Lung microvascular endothelial cell (primary cell): ENCODE measurements around the gene DTNBP1. TPM values are rescaled to one million over a fixed set of nuclear protein-coding genes. Genes with fewer than 3 reads are reported as not detected.
"Not testable (repeated sequence)": the region's sequence is repeated elsewhere in the genome, so short reads cannot be mapped to it uniquely, and the experiment has no call there.

Experiments used
- DNase-seq, 2 donors: peaks; one replicate each; pipeline versions ENCODE4 v3.0.0 to v3.0.0-alpha.2; 2010; ENCODE audit warnings: low read depth in 2 of 2
- total RNA-seq: library from RNA; depleted of rRNA; stranded (reverse); fragments of >200 nt; gene quantifications from 2 replicates; pipeline ENCODE4 v1.2.1, GENCODE V29; 2014

DTNBP1 gene
- total RNA-seq, 1 donor from 2014 or later: 9.5 TPM

DNA sequence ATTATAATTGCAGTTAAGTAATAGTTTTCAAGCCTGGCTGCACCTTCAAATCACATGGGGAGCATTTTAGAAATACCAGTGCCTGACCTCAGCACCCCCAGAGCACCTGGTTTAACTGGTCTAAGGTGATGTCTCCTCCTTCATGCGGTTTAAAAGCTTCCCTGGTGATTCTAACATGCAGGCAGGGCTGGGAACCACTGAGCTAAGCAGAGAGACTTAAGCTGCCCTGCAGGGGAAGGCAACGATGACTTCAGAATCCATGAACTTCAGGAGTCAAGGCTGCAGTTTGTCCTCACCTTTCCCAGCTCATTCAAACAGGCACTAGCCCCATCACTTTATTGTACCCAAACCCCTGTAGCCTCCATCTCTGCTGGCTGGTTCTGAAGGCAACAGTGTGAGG, 6.1 kb upstream of the DTNBP1 start:
- DNase-seq: no peak

DNA sequence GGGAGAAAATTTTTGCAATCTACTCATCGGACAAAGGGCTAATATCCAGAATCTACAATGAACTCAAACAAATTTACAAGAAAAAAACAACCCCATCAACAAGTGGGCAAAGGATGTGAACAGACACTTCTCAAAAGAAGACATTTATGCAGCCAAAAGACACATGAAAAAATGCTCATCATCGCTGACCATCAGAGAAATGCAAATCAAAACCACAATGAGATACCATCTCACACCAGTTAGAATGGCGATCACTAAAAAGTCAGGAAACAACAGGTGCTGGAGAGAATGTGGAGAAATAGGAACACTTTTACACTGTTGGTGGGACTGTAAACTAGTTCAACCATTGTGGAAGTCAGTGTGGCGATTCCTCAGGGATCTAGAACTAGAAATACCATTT, 4.1 kb upstream of the DTNBP1 start:
- DNase-seq: not testable (repeated sequence)

DNA sequence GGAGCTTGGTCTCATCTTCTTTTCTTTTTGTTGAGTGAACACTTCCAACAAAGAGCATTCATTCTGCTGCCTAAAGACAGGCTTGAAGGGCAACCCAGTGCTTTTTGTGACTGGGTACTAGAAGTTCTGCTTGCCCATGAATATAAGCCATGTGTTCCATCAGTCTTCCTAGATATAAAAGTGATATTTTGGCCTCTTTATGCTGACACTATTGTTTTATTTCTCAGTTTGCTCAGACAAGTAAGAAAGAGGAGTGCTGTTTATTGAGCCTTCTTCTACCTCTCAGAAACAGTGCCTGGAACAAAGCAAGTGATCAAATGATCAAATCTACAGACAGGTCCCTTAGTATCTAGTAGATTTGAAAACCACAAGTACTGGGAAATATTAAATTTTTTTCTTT, 2.4 kb upstream of the DTNBP1 start:
- DNase-seq: no peak

DNA sequence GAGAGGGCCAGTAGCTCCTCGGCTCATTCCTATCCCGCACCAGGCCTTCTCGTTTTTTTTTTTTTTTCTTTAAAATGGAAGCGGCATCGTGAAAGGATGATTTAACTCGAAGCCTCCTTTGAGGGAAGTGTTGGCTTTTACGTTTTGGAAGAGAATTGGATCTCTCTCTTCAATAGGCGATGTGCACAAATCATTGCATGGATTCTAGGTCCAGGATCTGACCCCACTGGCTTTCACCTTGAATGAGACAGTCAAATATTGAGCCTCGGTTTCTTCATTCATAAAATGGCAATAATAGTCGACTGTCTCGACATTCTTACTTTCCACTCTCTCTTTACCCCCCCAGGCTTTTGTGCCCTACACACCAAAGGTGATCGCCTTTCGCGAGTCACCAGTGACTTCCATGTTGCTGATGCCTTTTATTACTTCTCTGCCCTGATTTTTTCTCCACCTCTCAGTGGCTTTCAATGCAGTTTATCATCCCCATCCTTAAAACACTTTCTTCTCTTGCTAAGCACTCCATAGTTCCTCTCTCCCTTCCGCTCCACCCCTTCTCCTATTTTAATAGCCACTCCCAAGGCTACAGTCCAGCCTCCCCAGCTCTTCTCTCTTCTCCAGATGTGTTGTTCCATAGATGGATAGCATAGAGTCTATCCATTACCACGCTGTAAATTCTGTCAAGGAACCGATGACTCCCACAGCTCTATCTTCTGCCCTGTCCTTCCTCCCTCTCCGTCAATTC, 473 bp upstream of the DTNBP1 start:
- no peak for DNase-seq

DNA sequence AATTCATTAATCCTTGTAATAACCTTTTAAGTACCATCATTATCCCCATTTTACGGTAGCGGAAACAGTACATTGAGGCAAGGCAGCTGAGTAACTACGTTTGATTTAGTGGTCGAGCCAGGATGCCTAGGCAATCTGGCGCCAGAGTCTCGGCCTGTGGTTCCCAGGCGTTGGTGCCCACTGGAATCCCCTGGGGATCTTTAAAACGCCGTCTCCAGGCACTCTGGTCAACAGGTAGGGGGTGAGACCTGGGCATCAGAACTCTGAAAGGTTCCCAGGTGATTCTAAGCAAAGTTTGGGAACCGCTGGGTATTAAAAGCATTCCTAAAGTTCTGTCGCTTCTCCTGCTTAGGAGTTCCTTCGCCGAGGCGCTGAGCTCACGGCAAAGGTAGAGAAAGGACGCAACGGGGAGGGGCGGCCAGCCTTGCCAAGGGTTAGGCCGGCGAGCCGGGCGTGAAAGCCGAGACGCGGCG, 939 bp downstream of the DTNBP1 start:
- DNase-seq: peak in 1 of 2 donors; percentile 2

DNA sequence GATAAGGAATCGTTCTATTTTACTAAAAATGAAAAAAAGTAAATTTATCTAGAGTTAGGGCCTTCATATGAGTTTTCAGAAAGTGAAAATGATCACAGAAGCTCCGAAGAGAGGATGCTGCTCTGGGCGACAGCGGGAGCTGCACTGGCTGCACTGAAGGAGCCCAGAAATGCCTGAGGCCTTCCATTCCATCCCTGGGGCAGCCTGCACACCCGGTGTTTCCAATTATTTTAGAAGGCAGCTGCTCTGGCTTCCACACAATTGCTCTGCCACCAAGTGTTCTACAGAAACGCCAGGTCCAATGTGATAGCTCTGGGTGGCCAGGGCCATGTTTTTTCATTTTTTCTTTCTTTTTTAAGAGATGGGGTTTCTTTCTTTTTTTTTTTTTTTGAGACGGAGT, 3.6 kb downstream of the DTNBP1 start:
- no peak for DNase-seq

DNA sequence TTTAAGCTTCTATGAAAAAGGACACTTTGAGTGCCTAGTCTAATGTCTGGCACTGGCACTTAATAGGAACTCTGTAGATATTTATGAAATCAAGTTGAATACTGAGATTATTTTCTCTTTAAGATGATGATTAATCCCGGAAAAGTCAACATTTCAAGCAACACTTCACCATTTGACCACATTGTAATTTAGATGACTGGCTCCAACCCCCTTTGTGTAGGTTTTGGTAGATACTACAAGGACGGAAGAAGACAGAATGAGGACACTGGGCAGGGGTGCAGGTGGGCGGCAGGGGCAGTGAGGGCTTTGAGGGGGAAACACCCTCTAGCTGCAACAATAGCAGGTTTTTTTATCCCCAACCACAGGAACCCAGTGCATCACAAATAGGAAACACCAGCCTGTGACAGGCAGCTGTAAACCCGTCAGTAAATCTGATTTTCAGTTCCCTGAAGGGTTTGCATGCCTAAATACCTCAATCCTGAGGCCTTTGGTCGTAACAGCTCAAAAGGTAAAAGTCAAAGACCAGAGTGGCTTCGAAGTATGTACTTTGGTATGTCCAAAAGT, 4.6 kb downstream of the DTNBP1 start:
- DNase-seq: no peak

DNA sequence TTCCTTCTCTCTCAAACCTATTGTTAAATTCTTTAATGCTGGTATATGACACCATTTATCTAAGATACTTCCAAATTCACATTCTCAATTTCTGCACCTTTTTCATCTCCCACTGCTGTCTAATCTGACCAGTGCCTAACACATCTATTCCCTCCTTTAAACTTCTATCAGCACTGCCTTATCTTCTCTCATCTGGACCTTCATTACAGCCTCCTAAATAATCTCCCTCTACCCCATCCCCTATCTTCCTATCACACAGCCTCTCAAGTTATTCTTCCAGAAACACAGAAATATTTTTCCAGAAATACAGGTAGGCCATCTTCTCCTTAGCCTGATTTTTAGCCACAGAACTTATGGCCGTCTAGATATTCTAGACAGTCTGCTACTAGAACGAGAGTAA, 5.5 kb downstream of the DTNBP1 start:
- DNase-seq: no peak

DNA sequence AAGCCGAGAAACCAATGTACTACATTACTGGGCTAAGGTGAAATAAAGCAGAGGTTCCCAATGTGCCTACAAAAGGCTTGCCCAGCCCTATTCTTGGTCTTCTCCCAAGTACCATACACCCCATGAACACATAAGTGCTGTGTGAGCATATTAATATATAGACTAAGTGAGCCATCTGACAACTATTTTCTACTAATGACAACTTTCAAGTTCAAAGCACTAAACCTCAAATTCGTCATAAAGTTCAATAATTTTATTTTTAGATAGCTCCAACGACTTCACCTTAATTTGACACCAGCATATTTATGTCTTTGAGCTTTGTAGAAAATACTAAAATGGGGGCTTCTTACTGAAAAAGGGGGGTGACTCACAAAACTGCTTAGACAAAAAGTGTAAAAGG, 6.7 kb downstream of the DTNBP1 start:
- DNase-seq: no peak

DNA sequence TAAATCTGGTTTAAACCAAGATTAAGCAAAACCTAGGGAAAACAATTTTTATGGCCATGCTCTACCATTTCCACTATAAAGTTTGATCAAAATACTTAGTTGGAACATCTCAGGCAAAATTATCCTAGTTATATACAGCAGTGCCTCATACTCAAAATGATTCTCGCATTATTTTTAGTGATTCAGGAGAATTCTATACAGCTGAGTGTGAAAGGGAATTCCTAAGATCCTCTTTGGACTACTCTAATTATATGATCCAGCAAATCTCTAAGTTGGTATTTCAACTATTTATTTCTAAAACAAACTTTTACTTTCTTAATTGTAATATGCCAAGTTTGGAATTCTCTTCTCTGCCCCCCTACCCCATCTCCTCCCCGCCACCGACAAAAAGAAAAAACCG, 8.6 kb downstream of the DTNBP1 start:
- DNase-seq: no peak

DNA sequence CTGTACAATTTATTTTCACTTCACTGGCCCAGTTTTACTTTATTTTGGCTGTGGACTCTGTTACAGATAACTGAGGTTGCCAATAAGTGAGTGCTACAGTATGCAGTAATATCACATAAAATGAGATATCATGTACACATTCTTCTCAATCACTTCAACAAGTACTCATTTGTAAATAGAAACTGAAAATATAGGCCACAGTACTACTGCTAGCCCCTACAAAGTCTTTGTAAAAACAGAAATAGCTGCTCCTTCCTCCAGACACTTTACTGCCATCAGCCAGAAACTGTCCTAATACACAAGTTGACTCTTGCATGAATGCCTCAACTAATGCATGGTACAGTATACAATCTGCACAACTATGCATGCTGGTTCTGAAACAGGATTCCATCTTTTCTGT, 9.2 kb downstream of the DTNBP1 start:
- no peak for DNase-seq

DNA sequence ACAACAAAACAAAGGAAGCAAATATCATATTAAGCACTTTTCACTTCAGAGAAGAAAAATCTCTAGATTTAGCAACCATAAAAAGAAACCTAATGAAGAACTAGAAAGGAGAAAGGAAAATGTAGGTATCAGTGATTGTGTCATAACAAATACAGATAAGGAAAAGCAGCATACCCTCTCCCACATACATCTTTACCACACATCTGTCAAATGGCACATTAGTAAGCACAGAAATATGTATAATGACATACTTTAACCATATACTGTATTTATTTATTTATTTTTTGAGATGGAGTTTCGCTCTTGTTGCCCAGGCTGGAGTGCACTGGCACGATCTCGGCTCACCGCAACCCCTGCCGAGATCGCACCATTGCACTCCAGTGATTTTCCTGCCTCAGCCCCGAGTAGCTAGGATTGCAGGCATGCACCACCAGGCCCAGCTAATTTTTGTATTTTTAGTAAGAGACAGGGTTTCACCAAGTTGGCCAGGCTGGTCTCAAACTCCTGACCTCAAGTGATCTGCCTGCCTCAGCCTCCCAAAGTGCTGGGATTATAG, 12.7 kb downstream of the DTNBP1 start:
- not testable (repeated sequence) for DNase-seq

DNA sequence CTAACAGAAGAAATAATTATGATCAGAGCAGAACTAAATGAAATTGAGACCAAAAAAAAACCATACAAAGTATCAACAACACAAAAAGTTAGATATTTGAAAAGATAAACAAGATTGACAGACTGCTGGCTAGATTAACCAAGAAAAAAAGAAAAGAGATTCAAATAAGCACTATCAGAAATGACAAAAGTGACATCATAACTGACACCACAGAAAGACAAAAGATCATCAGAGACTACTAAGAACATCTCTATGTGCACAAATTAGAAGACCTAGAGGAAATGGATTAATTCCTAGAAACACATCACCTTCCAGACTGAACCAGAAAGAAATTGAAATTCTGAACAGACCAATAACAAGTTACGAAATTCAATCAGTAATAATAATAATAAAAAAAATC, 17.9 kb downstream of the DTNBP1 start:
- no peak for DNase-seq

DNA sequence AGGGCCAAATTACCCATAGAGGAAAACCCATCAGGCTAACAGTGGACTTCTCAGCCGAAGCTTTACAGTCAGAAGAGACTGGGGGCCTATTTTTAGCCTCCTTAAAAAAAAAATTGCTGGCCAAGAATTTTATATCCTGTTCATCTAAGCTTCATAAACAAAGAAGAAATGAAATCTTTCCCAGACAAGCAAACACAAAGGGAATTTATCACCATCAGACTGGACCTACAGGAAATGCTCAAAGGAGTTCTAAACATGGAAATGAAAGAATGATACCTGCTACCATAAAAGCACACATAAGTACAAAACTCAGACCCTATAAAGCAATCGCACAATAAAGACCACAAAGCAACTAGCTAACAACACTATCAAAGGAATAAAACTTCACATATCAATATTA, 19.3 kb downstream of the DTNBP1 start:
- DNase-seq: peak in 1 of 2 donors; percentile 5

DNA sequence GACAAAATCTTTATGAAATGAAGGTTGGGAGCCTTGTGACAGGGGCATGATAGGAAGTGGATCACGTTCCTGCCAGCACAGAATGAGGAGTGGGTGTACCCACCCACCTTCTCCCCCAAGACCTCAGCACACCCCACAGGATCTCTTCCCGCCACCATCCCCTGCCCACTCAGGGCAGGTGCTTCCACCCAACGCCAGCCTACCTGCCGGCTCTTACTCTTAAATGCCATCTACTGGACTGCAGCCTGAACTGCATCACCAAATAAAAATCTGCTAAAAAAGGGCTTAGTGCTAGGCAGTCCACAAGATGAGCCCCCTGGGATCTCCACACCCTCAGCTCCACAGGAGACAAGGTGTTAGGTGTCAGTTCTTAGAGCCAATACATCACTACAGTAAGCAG, 20.6 kb downstream of the DTNBP1 start:
- DNase-seq: no peak

DNA sequence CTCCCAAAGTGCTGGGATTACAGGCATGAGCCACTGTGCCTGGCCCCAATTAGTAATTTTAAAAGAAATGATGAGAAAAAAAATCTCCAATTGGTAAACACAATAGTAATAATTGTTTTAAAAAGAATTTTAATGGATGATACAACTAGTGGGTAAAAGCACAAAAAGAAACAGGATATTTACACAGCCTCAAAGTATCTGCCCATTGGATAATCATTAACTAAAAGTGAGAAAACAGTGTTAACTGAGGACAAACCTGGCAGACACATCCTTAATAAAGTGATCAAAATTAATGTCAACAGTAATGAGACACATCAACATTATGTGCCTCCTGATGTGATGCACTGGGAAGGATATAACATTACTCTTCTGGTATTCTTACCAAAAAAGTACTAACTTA, 24.5 kb downstream of the DTNBP1 start:
- DNase-seq: no peak

DNA sequence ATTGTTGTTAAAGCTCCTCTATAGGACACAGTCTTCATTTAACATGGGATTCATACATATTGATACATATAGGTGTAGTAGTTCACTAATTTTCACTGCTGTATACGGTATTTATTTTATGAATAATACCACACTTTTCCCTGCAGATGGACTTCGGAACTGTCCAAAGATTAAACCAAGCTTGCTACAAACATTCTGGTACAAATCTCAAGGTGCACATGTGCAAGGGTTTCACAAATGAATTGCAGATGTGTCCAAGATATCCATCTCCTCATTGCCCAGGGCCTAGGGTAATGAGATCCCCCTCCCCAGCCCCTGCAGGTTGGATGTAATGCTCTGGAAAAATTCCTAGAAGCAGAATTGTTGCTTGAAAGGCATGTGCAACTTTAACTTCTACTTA, 31.4 kb downstream of the DTNBP1 start:
- DNase-seq: no peak

DNA sequence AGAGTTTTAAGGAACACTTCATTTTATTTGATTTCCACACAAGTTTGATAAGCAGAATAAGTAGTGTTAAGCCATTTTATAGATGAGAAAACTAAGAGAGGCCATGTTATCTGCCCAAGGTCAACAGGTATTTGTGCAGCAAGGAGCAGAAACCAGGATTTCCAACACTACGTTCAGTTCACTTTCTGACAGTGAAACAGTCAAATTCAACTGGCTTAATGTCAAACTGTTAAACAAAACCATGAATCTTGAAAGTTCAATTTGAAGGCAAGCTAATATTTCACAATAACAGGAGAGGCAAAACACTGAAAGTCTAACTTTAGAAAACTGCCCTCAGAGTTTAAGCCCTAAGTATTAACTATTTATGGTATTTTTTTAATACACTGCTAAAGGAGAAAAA, 32.6 kb downstream of the DTNBP1 start:
- no peak for DNase-seq

DNA sequence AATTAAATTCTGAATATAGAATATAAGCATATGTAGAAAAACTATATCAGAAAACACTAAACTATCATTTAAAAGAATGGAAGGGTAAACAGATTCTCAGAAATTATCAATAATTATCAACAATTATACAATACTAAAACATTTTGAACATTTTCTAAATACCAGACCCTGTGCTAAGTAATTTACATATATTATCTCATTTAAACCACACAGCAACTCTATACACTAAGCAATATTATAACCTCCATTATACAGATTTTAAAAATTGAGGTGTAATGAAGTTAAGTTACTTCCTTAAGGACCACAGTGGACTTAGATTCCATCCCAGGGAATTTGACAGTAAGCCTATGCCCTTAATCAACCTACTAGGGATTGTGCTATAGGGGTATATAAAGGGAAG, 33.3 kb downstream of the DTNBP1 start:
- DNase-seq: no peak

DNA sequence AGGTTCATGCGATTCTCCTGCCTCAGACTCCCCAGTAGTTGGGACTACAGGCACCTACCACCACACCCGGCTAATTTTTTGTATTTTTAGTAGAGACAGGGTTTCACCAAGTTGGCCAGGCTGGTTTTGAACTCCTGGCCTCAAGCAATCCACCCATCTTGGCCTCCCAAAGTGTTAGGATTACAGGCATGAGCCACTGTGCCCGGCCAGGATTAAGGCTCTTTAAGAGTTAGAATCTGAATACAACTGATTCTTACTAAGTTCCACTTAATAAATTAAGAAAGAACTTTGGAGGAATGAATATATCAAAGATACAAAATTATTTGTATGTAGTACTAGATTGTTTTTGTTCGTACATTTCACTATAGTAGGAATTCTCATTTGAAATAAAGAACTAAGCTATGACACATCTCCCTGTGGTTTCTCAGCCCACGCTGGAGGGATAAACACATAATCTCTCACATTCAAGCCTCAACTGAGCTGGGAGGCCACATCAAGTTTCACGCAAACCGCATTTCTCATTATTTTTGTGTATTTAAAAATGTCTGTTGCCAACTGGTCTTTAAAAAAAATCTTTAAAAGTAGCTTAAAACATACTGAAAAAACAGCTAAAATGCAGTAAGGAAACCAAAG, 34.2 kb downstream of the DTNBP1 start:
- DNase-seq: peak in 1 of 2 donors; percentile 23

DNA sequence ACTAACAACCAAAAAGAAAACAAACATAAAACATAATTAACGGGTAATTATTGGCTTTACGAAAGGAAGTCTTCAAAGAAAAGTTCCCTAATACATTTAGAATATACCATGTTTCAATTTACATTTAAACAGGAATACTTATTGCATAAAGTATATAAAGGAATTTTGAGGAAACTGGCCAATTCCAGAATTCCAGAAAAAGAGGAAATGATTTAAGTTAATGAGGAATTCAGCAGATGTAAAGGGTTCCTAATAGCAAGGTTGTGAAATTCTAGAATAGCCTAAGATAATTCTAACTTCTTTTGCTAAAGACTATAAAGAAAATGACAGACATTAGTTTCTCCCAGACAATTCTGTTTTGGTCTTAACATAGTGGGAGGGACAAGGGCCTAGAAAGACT, 35.0 kb downstream of the DTNBP1 start:
- no peak for DNase-seq

DNA sequence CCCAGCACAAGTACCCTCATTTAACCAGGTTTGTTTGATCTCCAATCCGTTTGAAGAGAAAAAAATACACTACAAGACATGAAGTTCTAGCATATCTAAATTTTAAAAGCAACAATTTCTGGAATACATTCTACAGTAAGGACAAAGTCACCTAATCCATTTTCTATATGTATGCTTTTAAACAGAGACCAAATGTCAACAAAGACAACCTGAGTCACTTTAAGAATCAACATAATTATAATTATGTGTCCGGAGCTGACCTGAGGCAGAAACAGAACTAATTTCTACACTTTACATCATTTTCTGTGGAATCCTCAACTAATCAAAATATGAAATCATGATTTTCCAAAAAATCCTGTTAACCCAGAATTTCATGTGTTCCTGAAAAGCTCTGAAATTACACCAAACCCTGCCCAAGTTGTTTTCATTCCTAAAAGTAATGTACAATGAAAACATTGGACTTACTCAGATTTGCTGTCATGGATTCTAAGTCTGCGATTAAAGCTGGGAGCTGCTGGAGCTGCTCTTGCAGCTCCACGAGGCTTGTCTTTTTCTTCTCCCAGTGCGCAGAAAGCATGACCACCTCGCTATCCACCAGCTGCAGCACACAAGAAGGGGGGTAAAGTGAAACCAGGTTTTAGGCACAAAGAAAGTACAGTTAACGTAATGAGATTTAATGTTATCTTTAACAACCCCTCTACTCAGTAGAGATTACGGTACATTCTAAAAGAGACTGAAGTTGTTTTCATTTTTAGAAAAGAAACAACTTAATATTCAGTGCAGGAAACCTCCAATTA, 35.8 kb downstream of the DTNBP1 start:
- no peak for DNase-seq
